AG04449 (cell line): ENCODE data around the gene APC.

Source experiments
- CTCF ChIA-PET: fragments of 350-600 bp; formaldehyde crosslinking; extraction: SDS; loops from one replicate; lab custom pipeline; 2021; ENCODE audit warnings: antibody characterized with exemption; lab: Yijun Ruan, JAX
- POLR2A ChIA-PET: fragments of 400-600, 350-600 bp; formaldehyde crosslinking; extraction: SDS; loops from one replicate; lab custom pipeline; 2020; ENCODE audit warnings: antibody characterized with exemption, inconsistent platforms; lab: Yijun Ruan, JAX
- DNase-seq: peaks from one replicate; pipeline ENCODE4 v3.0.0-alpha.2; 2010; ENCODE audit warnings: low read depth, low spot score
- H3K4me3 ChIP-seq: 2 replicates; pipeline ENCODE4 v1.5.1; 2011; ENCODE audit warnings: low read depth, mild to moderate bottlenecking, control low read depth, low read length
- TF ChIP-seq, protein P1 (sequence below): IDR thresholded peaks from one replicate; pipeline ENCODE4 v1.5.1; 2011; ENCODE audit warnings: mild to moderate bottlenecking, moderate library complexity, low read length, control low read depth, inconsistent platforms; ENCODE audit not compliant: insufficient read depth; ENCODE audit errors: missing control alignments

APC gene

DNA sequence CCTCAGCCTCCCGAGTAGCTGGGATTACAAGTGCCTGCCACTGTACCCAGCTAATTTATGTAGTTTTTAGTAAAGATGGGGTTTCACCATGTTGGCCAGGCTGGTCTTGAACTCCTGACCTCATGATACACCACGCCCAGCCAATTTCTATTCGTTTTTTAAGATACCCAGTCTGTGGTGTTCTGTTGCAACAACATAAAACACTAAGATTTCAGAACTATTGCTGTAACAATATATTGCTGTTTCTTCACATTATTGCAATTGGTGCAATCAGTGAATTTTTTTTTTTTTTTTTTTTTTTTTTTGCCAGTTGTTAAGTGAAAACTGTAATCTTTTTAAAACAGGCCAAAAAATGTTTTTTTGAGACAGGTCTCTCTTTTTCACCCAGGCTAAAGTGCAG, 133.3 kb downstream of the APC start:
- POLR2A ChIA-PET: no interaction called here
- DNase-seq: no peak
- TF ChIP-seq, protein P1, sequence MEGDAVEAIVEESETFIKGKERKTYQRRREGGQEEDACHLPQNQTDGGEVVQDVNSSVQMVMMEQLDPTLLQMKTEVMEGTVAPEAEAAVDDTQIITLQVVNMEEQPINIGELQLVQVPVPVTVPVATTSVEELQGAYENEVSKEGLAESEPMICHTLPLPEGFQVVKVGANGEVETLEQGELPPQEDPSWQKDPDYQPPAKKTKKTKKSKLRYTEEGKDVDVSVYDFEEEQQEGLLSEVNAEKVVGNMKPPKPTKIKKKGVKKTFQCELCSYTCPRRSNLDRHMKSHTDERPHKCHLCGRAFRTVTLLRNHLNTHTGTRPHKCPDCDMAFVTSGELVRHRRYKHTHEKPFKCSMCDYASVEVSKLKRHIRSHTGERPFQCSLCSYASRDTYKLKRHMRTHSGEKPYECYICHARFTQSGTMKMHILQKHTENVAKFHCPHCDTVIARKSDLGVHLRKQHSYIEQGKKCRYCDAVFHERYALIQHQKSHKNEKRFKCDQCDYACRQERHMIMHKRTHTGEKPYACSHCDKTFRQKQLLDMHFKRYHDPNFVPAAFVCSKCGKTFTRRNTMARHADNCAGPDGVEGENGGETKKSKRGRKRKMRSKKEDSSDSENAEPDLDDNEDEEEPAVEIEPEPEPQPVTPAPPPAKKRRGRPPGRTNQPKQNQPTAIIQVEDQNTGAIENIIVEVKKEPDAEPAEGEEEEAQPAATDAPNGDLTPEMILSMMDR: no peak
- CTCF ChIA-PET: no interaction called here
- H3K4me3 ChIP-seq: no peak overlapping the region

DNA sequence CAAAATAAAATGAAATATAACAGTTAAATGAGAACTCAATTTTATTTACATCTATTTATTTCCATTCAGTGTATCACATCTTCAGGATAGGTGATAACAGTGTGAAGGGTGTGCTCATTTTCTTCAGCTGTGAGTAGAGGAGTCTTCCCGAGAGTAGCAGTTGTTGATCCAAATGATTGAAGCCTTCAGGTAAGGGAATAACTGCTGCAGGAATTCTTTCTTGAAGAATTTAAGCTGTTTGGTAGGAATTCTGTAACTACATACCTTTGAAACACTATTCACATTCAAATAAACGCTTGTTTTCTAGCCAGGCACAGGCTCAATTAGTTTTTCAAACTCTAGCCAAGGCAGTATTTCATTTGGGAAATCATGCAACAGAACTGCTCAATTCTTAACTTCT, 138.7 kb downstream of the APC start:
- CTCF ChIA-PET: no interaction called here

DNA sequence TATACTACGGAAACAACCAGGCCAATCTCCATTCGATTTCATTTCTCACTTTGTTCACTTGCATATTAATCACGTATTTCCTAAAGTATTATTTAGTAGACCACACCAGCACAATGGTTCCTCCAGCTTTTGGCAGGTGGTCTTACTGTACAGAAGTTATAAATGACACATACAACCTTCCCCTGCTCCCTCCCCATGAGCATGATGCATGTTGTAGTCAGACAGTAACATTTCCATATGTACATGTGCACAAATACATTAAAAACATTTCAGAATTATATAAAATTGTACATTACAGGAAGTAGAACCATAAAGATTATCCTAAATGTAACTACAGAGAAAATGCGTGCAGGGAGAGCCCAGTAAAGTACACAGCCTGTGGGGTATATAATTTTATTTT, 140.4 kb downstream of the APC start:
- TF ChIP-seq, protein P1: no peak
- H3K4me3 ChIP-seq: no peak overlapping the region
- POLR2A ChIA-PET: no interaction called here
- no peak for DNase-seq
- CTCF ChIA-PET: no interaction called here

More for the DNA sequence above, 138.7 kb downstream of the APC start:
- no peak for DNase-seq
- TF ChIP-seq, protein P1: no peak
- POLR2A ChIA-PET: no interaction called here
- H3K4me3 ChIP-seq: no peak overlapping the region

DNA sequence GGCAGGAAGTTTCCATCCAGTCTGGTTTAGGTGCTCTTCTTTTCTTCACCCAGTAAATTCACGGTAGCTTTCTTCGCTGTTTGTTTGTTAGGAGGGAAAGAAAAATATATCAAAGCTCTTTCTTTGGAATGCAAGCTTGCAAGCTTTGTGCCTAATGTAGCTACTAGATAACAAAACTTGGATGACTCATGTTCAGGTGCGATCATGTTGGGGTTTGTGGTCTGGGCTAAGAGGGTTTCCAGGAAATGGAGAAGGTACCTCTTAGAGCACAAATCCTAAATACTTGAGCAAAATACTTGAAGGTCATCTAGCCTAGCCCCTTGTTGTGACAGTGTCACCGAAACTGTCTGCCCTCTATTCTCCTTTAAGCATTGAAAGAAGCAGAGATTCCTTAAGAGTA, 141.1 kb downstream of the APC start:
- CTCF ChIA-PET: no interaction called here
- no peak overlapping the region for H3K4me3 ChIP-seq
- TF ChIP-seq, protein P1: no peak
- DNase-seq: no peak
- POLR2A ChIA-PET: no interaction called here

DNA sequence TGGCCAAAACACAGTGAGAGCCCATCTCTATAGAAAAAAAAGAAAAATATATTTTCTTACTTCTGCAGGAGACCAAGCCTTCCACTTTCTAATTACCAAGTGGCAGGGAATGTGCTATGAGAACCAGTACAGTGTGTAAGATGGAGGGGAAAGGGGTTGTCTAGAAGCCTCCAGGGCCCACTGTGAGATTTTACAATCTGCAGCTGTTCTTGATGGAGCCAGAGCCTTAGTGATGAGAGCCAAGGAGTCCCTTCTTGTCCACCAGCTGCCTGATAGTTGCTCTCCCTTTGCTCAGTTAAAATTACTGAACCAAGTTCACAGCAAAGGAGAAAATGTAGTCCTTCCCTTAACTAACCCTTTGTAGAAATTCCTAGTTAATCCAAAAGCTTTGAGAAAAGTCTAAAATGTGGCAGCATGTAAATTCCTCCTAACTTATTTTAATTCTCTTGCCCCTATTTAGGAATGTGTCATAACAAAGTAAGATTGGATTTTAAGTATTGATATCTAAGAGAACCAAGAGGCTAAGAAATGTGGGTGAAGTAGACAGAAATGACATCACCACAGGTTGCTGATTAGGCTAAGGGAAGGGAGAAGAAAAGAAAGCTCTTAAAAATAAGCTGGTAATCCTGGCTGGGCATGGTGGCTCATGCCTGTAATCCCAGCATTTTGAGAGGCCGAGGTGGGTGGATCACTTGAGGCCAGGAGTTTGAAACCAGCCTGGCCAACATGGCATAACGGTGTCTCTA, 142.7 kb downstream of the APC start:
- ChIA-PET POLR2A (no interaction called here), CTCF (interaction anchor here (0.6 kb wide), 1 partner anchor 14 kb away, joined by 3 read pairs; no protein-coding TSS in a partner anchor)
- TF ChIP-seq, protein P1: no peak
- no peak for DNase-seq
- no peak overlapping the region for H3K4me3 ChIP-seq

DNA sequence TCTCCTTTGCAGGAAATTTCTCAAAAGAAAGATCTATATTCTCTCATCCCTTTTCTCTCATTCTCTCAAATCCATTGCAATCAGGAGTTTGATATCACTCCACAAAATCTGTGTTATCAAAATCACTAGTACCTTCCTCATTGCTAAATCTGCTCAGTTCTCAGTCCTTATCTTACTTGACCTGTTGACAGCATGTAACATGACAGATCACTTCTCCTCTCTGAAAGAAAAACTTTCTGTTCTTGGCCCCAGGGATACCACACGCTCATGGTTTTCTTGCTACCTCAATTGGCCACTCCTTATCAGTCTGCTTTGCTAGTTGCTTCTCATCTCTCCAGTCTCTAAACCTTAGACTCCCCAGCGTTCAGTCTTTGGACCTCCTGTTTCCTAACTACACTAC, 145.5 kb downstream of the APC start:
- DNase-seq: no peak
- ChIA-PET POLR2A (no interaction called here), CTCF (no interaction called here)
- TF ChIP-seq, protein P1: no peak
- no peak overlapping the region for H3K4me3 ChIP-seq
